Tibial nerve (tissue), 4 donors: ENCODE measurements around the gene HNRNPUL2.

Experiments
- EP300 ChIP-seq, 2 donors: sonication (generic); formaldehyde crosslinking; IDR thresholded peaks; one replicate each; pipeline ENCODE4 v1.6.1; 2017; ENCODE audit warnings: antibody characterized with exemption in 2 of 2, mild to moderate bottlenecking in 1 of 2
- POLR2A ChIP-seq, 2 donors: fragments of 450-650 bp; IDR thresholded peaks; one replicate each; pipeline ENCODE4 v1.6.1; 2017; ENCODE audit warnings: antibody characterized with exemption in 2 of 2, mild to moderate bottlenecking in 2 of 2, moderate library complexity in 2 of 2
- TF ChIP-seq, protein P1 (sequence below), 5 experiments: fragments of 200-600 bp in 3 of 5; fragments of 450-650 bp in 2 of 5; sonication (generic) in 3 of 5; IDR thresholded peaks; one replicate each; pipeline ENCODE4 v1.5.1; 2016 to 2019; ENCODE audit warnings: antibody characterized with exemption in 5 of 5, mild to moderate bottlenecking in 3 of 5, moderate library complexity in 2 of 5

DNA sequence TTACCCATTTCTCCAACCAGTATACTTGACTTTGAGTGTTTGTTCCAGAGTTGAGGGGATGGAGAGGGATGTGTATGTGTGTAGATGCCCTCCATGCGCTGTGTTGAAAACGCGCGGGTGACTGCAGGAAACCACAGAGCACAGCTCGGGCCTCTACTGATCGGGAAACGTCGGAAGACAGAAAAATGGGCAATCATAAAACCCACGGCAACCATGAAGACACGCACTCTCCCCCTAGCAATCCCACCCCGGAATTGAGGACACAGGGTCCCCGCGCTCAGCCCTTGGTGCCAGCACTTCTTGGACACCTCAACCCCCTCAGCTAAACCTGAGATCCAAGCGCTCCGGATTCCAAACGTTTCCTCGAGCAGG is 56.0 kb downstream of the HNRNPUL2 start:
- TF ChIP-seq POLR2A (IDR thresholded peaks at IDR 0.05), result no peak
- TF ChIP-seq EP300 (IDR thresholded peaks at IDR 0.05), result no peak
- TF ChIP-seq, protein P1, sequence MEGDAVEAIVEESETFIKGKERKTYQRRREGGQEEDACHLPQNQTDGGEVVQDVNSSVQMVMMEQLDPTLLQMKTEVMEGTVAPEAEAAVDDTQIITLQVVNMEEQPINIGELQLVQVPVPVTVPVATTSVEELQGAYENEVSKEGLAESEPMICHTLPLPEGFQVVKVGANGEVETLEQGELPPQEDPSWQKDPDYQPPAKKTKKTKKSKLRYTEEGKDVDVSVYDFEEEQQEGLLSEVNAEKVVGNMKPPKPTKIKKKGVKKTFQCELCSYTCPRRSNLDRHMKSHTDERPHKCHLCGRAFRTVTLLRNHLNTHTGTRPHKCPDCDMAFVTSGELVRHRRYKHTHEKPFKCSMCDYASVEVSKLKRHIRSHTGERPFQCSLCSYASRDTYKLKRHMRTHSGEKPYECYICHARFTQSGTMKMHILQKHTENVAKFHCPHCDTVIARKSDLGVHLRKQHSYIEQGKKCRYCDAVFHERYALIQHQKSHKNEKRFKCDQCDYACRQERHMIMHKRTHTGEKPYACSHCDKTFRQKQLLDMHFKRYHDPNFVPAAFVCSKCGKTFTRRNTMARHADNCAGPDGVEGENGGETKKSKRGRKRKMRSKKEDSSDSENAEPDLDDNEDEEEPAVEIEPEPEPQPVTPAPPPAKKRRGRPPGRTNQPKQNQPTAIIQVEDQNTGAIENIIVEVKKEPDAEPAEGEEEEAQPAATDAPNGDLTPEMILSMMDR (IDR thresholded peaks at IDR 0.05), result no peak
